ENCODE measurements around the gene DOHH.

The DOHH gene

GRCh38 chr19:3443840-3444694, 56.4 kb downstream of the DOHH start:
- no peak overlapping the region for H3K4me3 ChIP-seq (ENCODE audit: control insufficient read depth, low read depth, low read length)
- TF ChIP-seq CTCF (conservative IDR thresholded peaks at IDR 0.05; ENCODE audit: control insufficient read depth, insufficient read depth, low read depth, low read length), result no peak
- peak; percentile 44 for DNase-seq (ENCODE audit: low read depth)

- no peak for TF ChIP-seq CTCF (conservative IDR thresholded peaks at IDR 0.05; ENCODE audit: control insufficient read depth, insufficient read depth, low read depth, low read length)
These were observed 57.9 kb downstream of the DOHH start for GRCh38 chr19:3442487-3443071.

GRCh38 chr19:3441986-3442329, 58.5 kb downstream of the DOHH start:
- no peak overlapping the region for H3K4me3 ChIP-seq (ENCODE audit: control insufficient read depth, low read depth, low read length)
- TF ChIP-seq CTCF (conservative IDR thresholded peaks at IDR 0.05; ENCODE audit: control insufficient read depth, insufficient read depth, low read depth, low read length), result no peak
- no peak for DNase-seq (ENCODE audit: low read depth)

More at GRCh38 chr19:3442487-3443071, 57.9 kb downstream of the DOHH start:
- DNase-seq (ENCODE audit: low read depth), result no peak
- no peak overlapping the region for H3K4me3 ChIP-seq (ENCODE audit: control insufficient read depth, low read depth, low read length)

- no peak overlapping the region for H3K4me3 ChIP-seq (ENCODE audit: control insufficient read depth, low read depth, low read length)
- TF ChIP-seq CTCF (conservative IDR thresholded peaks at IDR 0.05; ENCODE audit: control insufficient read depth, insufficient read depth, low read depth, low read length), result no peak
- no peak for DNase-seq (ENCODE audit: low read depth)
These were observed 59.1 kb downstream of the DOHH start for GRCh38 chr19:3441089-3441985.
